ENCODE data around the gene PAX3.

GRCh38 chr2:222296911-222297599 is 1.7 kb downstream of the PAX3 start:
- TF ChIP-seq CTCF (IDR thresholded peaks at IDR 0.05), result no peak
- TF ChIP-seq POLR2A (IDR thresholded peaks at IDR 0.05), result no peak
- TF ChIP-seq POLR2AphosphoS5 (IDR thresholded peaks at IDR 0.05), result no peak
- TF ChIP-seq EP300 (IDR thresholded peaks at IDR 0.05; ENCODE audit: low read depth), result no peak
